GM19455 (cell line): ENCODE results near the gene TEX36.
"Not testable (repeated sequence)": the region's sequence is repeated elsewhere in the genome, so short reads cannot be mapped to it uniquely, and the experiment has no call there.

Experiments used
- ATAC-seq: cut with Tn5 transposase; IDR thresholded peaks from one replicate; pipeline ENCODE4 v1.9.1; 2021; ENCODE audit not compliant: unreplicated experiment

The TEX36 gene

GRCh38 chr10:125692601-125693523 is 9.9 kb upstream of the TEX36 start:
- no peak for ATAC-seq

- ATAC-seq, result no peak
These were observed 9.2 kb upstream of the TEX36 start for GRCh38 chr10:125692196-125692595.

- ATAC-seq, result no peak
These were observed 8.4 kb upstream of the TEX36 start for GRCh38 chr10:125691160-125691981.

GRCh38 chr10:125689955-125690569 is 7.1 kb upstream of the TEX36 start:
- ATAC-seq, result no peak

GRCh38 chr10:125687507-125688185 is 4.7 kb upstream of the TEX36 start:
- ATAC-seq, result no peak

GRCh38 chr10:125684581-125684980 is 1.6 kb upstream of the TEX36 start:
- ATAC-seq, result no peak

- no peak for ATAC-seq
These were observed 858 bp upstream of the TEX36 start for GRCh38 chr10:125683821-125684220.

GRCh38 chr10:125679436-125679835 is 3.5 kb downstream of the TEX36 start:
- no peak for ATAC-seq

- no peak for ATAC-seq
These were observed 10.1 kb downstream of the TEX36 start for GRCh38 chr10:125672884-125673283.

- no peak for ATAC-seq
These were observed 20.4 kb downstream of the TEX36 start for GRCh38 chr10:125662584-125662983.

- ATAC-seq, result no peak
These were observed 20.9 kb downstream of the TEX36 start for GRCh38 chr10:125661941-125662515.

GRCh38 chr10:125661431-125661940 is 21.5 kb downstream of the TEX36 start:
- ATAC-seq, result no peak

- no peak for ATAC-seq
These were observed 23.9 kb downstream of the TEX36 start for GRCh38 chr10:125659071-125659470.

GRCh38 chr10:125656523-125656922 is 26.4 kb downstream of the TEX36 start:
- ATAC-seq, result no peak

- not testable (repeated sequence) for ATAC-seq
These were observed 29.9 kb downstream of the TEX36 start for GRCh38 chr10:125653113-125653512.

GRCh38 chr10:125646311-125646710 is 36.7 kb downstream of the TEX36 start:
- no peak for ATAC-seq

- ATAC-seq, result no peak
These were observed 41.6 kb downstream of the TEX36 start for GRCh38 chr10:125641398-125641797.

- ATAC-seq, result no peak
These were observed 42.3 kb downstream of the TEX36 start for GRCh38 chr10:125640653-125641052.

GRCh38 chr10:125639846-125640245 is 43.1 kb downstream of the TEX36 start:
- ATAC-seq, result no peak

- no peak for ATAC-seq
These were observed 44.4 kb downstream of the TEX36 start for GRCh38 chr10:125638555-125638954.
